ENCODE results near the gene LATS2. TPM values are rescaled to one million over a fixed set of nuclear protein-coding genes. Genes with fewer than 3 reads are reported as not detected.

The LATS2 gene
- total and polyA plus RNA-seq, 3 donors from 2014 or later = 35.6 to 40.2 (median 36.5) TPM

DNA sequence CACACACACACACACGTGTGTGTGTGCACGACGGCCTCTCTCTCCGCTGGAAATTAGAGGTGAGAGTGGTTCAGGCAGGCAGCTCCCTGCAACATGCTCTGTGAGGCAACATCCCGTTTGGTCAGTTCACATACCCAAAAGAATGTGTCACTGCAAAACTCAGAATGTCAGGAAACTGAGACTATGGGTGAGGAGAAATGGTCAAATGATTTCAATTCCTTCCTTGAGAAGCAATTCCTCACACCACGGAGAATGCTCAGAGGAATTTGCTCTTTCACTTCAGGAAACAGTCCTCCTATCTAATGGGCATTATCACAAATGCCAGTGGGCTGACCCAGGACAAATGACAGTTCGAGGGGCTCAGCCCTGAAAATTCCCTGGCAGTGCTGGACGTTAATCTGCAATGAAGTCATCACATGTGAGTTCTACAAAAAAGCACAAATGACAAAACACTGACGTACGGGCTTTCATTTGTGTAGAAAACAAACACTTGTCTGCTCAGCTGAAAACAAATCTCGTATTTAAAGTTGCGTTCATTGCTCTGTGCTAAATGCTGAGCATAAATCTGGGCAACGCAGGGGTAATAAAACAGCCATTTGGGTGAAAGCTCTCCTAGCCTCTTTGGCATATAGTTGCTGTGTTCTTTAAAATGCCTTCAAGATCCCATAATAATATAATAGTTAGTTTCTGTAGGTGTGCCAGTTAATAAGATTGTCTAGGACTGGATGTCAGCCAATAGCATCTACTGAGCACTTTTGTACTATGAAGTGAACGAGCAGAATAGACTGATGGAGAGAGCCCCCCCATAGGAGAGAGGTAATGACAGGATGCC, 18.6 kb upstream of the LATS2 start:
- TF ChIP-seq POLR2A (IDR thresholded peaks at IDR 0.05) (no peak), CTCF (IDR thresholded peaks at IDR 0.05) (no peak)
- no peak overlapping the region for H3K27ac ChIP-seq
- no peak for DNase-seq
- intact Hi-C loops (cut with DNase I; ENCODE audit: low total_unique reads) = no loop called here
- H3K27me3 ChIP-seq = no peaks in the 10 kb centered on the region
- H3K36me3 ChIP-seq (ENCODE audit: low read depth, missing control alignments) = no peaks in the 10 kb centered on the region
- WGBS, 2 donors = 64 to 65% methylated on average over 14 of the region's 14 CpGs
- peaks cover 5% of the 10 kb centered on the region for H3K4me1 ChIP-seq
- H3K4me3 ChIP-seq = no peak overlapping the region
- no peaks in the 10 kb centered on the region for H3K9me3 ChIP-seq

DNA sequence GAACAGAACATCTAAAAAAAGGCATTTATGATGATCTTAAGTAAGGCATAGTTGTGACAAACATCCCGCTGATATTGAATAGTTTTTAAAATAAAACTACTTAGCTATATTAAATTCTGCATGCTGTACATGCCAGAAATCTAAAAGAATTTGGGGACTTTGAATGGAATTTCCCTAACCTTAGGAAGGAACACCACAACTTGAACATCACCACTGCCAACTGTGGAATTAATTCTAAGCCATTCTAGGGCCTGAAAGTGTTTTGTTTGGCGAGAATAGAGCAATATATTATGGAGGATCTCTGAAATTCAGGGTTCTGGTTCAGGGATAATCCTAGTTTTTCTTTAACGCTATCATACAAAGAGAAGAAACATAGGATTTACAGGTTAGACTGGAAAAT, 17.8 kb upstream of the LATS2 start:
- Histone ChIP-seq H3K9me3 (no peaks in the 10 kb centered on the region), H3K27me3 (no peaks in the 10 kb centered on the region), H3K4me3 (no peak overlapping the region), H3K27ac (no peak overlapping the region), H3K36me3 (ENCODE audit: low read depth, missing control alignments) (no peaks in the 10 kb centered on the region), H3K4me1 (peaks cover 6% of the 10 kb centered on the region)
- intact Hi-C loops (cut with DNase I; ENCODE audit: low total_unique reads) = no loop called here
- TF ChIP-seq CTCF (IDR thresholded peaks at IDR 0.05) = no peak
- no peak for DNase-seq
- whole genome bisulfite sequencing, 2 donors = 72 to 79% methylated on average over 3 of the region's 3 CpGs

DNA sequence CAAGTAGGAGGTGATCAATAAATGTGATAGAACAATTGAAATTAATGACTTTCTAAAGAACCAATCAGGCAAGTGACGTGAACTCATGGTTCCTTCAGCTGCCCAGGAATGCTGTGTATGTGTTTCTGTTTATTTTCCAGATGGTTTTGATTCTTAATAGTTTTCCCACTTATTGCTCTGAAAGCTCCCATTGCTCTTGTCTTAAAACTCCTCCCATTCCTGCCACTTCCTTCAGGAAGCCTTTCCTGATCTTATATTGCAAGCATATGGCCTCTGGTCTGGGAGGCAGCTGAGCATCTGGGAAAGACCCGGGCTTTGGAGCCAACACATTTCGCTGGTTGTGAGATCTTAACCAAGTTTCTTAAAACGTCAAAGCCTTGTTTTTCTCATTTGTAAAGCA, 17.1 kb upstream of the LATS2 start:
- no peak overlapping the region for H3K4me3 ChIP-seq
- peaks cover 6% of the 10 kb centered on the region for H3K4me1 ChIP-seq
- no peak for TF ChIP-seq POLR2A (IDR thresholded peaks at IDR 0.05)
- TF ChIP-seq CTCF (IDR thresholded peaks at IDR 0.05) = no peak
- H3K27ac ChIP-seq = no peak overlapping the region
- DNase-seq = no peak
- no peaks in the 10 kb centered on the region for H3K36me3 ChIP-seq (ENCODE audit: low read depth, missing control alignments)
- 49 to 73% methylated on average over 4 of the region's 4 CpGs for WGBS, 2 donors
- intact Hi-C loops (cut with DNase I; ENCODE audit: low total_unique reads) = no loop called here
- H3K27me3 ChIP-seq = no peaks in the 10 kb centered on the region
- H3K9me3 ChIP-seq = no peaks in the 10 kb centered on the region

- WGBS, 2 donors = 71 to 77% methylated on average over 24 of the region's 24 CpGs
- intact Hi-C loops (cut with DNase I; ENCODE audit: low total_unique reads) = no loop called here
- Histone ChIP-seq H3K4me1 (peaks cover 6% of the 10 kb centered on the region), H3K9me3 (no peaks in the 10 kb centered on the region), H3K36me3 (ENCODE audit: low read depth, missing control alignments) (no peaks in the 10 kb centered on the region), H3K4me3 (peak overlapping the region in 1 of 2 donors; percentile 47), H3K27ac (no peak overlapping the region), H3K27me3 (no peaks in the 10 kb centered on the region)
- TF ChIP-seq POLR2A (IDR thresholded peaks at IDR 0.05) (no peak), CTCF (IDR thresholded peaks at IDR 0.05) (no peak)
- DNase-seq = no peak
Observed at GRCh38 chr13:21077788-21078353, 16.5 kb upstream of the LATS2 start.

Measured in testis (tissue), 3 donors.